ENCODE results near the gene RND1.
"Not testable (repeated sequence)": the region's sequence is repeated elsewhere in the genome, so short reads cannot be mapped to it uniquely, and the experiment has no call there.

Gene RND1

DNA sequence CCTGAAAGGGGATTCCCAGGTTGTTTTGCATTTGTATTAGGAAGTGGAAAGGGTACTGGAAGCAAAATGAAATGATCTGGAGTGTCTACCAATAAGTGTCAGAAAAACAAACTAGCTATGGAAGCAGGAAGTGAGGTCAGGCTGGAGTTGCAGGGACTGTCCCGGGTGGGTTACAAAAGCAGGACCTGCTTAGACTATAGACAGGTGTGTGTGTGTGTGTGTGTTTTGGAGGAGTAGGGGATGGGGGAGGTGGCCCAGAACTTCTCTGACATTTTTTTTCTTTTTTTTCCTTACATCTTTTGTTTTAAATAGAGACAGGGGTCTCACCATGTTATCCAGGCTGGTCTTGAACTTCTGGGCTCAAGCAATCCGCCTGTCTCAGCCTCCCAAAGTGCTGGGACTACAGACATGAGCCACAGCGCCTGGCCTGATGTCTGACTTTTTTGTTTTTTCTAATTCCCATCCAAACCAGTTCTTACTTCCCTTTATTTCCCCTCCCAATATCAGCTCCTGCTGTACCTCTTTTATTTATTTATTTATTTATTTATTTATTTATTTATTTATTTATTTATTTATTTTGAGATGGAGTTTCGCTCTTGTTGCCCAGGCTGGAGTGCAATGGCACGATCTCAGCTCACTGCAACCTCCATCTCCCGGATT lies 512 bp upstream of the RND1 start:
- DNase-seq: no peak

DNA sequence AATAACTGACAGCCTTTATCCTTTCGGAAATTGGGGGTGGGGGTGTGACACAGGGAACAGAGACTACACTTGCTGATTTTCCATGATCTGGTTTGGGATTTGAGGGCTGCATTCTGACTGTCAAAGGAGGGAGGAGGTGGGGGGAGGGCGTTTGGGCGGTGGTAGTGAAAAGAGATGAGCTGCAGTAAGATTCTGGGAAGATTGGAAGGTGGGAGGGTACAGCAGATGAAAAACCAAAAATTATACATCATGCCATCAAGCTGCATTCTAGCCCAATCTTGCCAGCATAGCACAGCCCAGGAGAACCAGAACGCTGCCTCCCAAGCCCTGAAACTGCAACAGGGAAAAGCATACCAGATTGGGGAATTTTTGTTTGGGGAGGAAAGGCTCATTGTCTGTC lies 2.4 kb downstream of the RND1 start:
- no peak for DNase-seq

DNA sequence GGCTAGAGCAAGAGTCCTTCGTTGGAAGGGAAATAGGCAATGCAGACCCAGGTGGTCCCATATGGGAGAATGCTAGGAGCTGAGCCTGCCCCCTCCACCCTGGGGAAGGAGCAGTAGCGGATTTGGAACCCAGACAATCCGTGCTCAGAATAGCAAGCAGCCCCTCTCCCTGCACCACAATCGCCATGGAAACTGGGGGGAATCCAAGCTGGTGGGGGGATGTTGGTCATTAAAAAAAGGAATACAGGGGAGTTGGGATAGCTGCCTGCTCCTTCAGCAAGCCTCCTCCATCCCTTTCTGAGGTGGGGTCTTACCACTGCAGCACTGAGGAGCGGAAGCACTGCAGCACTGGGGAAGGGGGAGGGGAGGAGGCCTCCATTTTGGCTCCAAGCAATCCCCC lies 2.9 kb downstream of the RND1 start:
- no peak for DNase-seq

DNA sequence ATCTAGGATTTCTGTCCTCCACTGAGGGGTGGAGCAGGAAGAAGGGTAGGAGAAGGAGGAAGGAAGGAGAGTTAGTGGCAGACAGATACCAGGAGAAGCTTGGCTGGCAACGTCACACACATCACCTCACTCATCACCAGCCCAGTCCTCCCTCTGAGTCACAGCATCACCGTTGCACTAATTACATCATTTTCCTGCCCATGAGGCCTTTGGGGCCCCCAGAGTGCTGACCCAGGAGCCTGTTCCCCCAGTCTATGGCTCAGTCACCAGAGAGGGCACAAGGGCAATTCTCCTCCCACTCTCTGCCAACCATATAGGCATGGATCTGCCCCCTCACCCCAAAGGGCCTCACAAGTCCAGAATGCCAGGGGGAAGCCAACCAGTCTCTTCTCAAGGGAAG lies 4.6 kb downstream of the RND1 start:
- DNase-seq: no peak

DNA sequence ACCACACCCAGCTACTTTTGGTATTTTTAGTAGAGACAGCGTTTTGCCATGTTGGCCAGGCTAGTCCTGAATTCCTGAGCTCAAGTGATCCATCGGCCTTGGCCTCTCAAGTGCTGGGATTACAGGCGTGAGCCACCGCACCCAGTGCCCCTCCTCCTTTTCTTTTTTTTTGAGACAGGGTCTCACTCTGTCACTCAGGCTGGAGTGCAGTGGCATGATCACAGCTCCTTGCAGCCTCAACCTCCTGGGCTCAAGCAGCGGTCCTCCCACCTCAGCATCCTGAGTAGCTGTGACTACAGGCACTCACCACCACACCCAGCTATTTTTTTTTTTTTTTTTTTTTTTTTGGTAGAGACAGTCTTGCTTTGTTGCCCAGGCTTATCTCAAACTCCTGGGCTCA lies 5.4 kb downstream of the RND1 start:
- not testable (repeated sequence) for DNase-seq

DNA sequence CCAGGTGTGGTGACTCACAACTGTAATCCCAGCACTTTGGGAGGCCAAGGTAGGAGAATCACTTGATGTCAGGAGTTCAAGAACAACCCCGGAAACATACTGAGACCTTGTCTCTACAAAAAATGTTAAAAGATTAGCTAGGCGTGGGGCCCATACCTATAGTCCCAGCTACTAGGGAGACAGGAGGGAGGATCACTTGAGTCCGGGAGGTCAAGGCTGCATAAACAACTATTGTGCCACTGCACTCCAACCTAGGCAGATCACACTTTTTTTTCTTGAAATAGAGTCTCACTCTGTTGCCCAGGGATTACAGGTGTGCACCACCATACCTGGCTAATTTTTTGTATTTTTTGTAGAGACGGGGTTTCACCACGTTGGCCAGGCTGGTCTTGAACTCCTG lies 6.1 kb downstream of the RND1 start:
- no peak for DNase-seq

DNA sequence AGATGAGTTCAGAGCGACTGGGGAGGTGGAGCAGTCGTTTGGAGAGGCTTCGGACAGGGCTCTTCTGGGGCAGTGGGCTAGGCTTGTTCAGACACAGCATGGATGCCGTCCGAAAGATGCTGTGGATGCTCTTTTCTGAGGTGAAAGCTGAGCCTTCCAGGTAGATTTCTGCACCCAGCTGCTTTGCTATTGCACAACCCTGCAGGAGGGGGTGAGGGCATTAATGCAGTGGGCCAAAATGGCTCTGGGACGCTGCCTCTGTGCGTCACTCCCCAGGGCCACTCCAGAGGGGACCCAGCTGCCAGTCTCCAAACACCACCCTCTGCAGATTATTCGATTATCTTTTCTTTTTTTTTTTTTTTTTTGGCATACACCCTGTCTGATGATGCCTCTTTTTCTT lies 7.6 kb downstream of the RND1 start:
- DNase-seq: no peak

DNA sequence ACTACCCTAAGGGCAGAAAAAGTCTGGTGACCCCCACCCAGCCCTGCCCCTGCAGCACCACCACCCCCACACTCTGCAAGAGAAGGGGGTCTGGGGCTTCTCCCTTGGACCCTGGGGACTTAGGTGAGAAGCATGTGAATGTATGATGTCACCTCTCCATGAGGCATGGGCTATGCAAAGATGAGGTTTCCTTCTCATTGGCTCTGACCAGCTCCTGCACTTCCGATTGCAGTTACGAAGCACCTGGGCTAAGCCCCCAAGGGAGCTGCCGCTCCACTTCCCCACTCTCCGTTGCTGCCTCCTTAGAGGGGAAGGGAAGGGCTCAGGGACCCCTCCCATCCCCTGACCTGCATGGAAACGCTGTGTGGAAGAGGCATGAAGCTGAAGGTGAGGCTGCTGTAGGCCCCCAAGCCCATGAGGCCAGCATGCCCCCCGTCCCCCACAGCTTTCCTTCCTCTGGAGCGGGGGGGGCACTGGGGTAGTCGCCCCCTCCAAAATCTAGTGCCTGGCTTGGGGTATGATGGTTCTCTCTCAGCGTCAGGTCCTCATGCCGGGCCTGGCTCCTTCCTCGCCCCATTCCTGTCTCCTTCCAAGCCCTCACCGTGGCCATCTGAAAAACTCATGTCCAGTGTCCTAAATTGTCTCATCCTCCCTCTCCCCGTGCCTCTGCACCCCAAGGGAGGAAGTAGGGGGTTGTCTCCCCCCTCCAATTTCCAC lies 8.2 kb downstream of the RND1 start:
- no peak for DNase-seq

DNA sequence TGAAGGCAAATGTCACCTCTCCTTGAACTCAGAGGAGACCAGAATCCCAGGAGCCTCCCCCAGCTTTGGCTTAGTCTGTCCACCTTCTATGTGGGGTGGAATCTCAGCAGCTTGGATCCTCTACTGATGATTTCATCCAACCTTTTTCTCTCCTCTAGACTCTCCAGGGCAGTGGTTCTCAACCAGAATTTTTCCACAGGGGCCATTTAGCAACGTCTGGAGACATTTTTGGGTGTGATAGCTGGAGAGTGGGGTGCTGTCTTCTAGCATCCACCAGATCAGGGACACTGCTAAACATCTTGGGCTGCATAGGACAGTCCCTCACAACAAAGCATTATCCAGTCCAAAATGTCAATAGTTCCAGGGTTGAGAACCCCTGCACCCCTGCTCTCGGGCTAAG lies 9.3 kb downstream of the RND1 start:
- no peak for DNase-seq

DNA sequence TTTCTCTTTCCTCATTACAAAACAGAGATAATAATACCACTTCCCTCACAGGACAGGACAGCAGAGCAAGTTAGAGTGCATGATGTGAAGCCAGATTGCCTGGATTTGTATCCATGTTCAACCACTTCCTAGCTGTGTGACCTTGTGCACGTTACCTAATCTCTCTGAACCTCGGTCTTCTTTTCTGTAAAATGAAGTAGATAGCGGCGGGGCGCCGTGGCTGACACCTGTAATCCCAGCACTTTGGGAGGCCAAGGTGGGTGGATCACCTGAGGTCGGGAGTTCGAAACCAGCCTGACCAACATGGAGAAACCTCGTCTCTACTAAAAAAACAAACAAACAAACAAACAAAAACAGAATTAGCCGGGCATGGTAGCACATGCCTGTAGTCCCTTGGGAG lies 10.7 kb downstream of the RND1 start:
- DNase-seq: not testable (repeated sequence)

DNA sequence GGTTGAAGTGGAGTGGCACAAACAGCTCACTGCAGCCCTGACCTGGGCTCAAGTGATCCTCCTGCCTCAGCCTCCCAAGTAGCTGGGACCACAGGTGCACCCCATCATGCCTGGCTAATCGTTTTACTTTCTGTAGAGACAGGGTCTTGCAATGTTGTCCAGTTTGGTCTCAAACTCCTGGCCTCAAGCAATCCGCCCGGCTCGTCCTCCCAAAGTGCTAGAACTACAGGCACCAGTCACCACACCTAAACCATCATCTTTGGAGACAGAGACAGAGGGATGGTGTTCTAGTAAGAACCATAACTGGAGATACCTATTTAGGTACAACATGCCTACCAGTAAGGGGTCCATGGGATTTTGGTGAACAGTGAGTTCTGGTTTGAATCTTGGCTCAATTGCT lies 11.2 kb downstream of the RND1 start:
- DNase-seq: no peak

DNA sequence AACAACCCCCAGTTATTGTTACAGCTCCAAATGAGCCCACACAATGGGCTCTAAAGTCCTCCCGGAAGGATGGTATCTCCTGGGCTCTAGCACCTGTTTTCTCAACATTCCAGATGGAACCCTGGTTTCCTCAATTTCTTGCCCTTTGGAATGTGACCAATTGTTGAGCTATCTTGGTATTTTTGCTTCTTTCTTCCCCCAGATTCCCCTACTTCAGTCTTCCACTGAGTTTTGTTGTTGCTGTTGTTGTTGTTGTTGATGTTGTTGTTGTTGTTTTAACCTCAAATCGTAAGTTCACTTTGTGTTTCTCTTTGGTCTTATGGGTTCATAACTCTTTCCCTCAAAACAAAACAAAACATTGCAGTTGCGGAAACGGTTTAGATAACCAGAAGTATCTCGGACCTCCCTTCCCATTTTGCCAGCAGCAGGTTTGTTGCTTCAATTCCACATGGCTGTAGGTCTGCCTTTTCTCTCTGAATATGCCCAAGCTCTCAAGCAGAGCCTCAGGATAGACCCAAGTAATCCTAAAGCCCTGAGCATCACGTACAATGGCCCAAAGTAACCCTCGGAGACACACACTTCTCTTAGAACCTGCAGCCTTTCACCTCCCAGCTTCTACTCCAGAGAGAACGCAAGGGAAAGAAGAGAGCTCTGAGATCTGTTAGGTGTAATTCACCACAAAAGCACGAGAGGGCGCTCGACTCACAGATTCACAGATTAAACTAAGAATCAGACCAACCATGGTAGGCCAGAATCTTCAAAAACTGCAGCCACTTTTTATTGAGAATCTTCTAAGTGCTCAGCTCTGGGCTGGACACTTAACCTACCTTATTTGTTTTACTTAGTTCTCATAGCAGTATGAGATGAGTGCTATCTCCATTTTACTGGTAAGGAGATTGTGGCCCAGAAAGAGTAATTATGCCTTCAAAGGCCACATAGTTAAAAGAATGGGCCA lies 12.7 kb downstream of the RND1 start:
- DNase-seq: peak; percentile 92 to 93

DNA sequence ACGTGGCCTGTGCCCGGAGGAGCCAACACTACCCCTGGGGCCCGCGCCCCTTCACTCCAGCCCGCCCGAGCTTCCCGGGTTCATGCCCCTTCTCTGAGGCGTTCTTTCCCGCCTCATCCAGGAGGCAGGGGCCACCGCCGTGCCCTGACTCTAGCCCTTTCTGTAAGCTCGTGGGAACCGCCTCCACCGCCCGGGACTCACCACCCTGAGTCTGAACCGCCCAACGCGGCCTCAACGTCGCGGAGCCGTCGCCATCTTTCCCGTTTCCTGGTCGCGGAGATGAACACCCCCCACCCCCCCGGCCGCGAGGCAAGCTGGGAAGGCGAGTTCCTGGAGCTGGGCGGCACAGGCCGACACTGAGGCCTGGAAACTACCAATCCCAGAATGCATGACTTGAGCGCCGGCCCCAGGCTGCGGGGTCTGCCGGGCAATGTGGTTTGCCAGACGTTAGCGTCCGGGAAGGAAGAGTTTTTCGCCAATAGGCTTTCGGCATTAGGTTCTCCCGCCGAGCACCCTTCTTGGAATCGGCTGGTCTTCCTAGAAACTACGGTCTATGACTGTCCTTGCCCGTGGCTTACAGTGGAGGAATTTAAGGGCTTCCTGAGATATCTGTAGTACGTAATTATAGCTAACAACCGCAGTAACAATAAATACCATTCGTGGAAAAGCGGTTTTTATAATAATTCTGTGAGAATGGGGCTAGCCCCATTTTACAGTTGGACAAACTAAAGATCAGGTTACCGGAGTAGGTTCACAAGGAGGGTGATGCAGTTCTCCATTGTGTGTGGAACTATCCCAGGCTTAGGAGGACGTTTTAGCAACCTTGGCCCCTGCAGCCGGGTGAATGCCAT lies 13.6 kb downstream of the RND1 start, which contains the start of gene DDX23:
TSS of gene DDX23 (minus strand) at position 281 of the 851 bp plus-strand sequence. CDS start 6,381 bp downstream, outside the sequence.
- DNase-seq: peak; percentile 93

DNA sequence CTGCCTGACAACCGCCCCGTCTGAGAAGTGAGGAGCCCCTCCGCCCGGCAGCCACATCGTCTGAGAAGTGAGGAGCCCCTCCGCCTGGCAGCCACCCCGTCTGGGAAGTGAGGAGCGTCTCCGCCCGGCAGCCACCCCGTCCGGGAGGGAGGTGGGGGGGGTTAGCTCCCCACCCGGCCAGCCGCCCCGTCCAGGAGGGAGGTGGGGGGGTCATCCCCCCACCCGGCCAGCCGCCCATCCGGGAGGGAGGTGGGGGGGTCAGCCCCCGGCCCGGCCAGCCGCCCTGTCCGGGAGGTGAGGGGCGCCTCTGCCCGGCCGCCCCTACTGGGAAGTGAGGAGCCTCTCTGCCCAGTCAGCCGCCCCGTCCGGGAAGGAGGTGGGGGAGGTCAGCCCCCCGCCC lies 23.6 kb downstream of the RND1 start:
- DNase-seq: not testable (repeated sequence)

DNA sequence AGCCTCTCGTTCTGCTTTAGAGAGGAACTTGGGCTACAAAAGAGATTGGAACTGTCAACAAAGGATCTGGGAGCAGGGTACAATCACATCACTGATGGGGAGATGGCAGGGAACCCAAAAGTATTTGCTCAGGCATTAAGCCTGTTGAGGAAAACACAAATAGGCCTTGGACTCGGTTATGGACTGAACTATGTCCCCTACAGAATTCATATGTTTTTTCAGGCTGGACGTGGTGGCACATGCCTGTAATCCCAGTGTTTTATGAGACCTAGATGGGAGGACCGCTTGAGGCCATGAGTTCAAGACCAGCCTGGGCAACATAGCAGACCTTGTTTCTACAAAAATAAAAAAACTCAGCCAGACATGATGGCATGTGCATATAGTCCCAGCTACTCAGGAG lies 27.6 kb downstream of the RND1 start:
- no peak for DNase-seq

DNA sequence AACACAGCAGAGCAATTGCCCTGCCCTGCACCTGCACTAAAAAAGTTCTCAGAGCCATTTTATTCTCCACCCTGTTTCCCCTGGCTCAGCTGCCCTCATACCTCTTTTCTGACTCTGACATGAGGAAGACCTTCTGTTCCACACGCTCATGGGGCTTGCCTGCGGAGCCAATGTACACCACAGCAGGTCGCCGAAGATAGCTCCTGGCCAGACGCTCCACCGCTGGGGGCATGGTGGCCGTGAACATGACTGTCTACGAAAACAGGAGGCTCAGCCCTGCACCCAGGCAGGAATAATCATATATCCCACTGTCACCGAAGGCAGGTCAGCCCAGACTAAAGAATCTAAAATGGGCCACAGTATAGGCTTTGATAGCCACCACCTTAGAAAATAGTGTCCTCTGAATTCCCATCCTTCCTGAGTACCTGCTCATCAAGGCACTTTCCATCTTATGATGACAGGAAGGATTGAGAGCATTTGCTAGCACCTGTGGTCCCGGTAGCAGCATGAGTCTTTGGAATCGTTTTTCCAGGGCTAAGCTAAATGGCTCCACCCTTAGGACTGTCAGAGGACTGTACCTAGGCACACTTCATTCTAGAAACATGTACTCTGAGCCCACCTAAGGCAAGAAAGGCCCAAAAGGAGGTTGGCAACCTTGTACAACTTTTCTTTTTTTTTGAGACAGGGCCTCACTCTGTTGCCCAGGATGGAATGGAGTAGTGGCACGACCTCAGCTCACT lies 33.2 kb downstream of the RND1 start:
- DNase-seq: no peak

DNA sequence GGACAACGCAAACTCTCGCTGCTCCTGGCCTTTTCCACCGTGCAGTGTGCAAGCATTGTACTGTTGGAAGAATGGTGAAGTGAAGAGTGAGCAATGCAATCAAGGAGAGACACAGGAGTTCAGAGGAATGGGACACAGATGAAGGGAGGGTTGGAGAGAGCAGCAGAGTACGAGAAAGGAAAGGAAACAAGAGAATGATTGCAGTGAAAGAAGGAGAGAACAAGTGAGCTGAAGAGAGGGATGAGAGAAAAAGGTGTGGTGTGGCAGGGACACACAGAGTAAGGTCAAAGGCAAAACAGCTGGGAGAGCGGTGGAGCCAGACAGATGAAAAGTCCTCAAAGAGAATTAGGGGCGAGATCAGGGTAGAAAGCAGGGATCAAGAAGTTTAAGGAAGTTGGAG lies 34.4 kb downstream of the RND1 start:
- no peak for DNase-seq

DNA sequence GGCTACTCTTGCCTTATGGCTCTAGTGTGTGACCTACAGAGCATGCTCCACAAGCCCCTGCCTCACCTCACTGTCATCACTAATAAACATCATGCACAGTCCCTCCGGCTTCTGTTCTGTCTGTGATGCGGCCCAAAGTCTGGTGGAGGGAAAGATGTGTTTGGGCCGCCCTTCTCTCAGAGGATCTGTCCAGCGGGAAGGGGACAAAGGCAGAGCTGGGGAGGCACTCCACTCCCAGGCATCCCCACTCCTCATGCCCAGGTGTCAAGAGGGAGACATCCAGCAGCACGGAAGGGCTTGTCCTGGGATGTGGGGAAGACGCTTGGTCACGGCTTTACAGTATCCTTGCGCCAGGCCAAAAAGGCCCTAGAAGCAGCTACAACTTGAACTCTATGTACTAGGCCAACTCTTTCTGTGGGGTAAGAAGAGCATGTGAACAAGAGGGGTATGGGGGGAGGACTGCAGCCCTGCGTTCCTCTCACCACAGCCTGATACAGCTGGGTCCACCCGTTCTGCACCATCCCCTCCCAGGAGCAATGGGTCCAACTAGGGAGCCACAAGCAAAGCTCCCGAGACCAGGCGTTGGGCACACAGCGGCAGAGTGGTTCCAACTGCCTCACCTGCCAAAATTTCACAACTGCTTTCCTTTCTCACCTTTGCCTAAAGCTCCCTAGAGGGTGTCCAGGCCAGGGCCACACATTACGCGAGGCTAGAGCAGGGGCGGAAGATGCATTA lies 36.7 kb downstream of the RND1 start:
- DNase-seq: no peak

DNA sequence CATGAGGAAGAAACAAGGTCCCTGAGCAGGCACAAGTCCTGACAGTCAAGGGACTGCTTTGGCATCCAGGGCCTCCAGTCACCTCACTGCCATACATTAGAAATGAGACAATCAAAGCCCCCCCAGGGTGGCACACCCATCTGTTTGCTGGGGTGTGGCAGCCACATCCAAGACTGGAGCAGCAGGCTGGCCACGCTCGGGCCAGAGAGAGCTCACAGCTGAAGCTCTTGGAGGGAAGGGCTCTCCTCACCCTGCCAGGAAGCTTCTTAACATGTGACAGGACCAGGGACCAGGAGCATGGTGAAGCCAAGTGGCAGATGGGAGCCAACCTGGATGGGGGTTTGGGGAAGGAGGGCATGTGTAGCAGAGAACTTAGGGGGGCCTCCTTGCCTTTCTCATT lies 37.4 kb downstream of the RND1 start:
- no peak for DNase-seq

DNA sequence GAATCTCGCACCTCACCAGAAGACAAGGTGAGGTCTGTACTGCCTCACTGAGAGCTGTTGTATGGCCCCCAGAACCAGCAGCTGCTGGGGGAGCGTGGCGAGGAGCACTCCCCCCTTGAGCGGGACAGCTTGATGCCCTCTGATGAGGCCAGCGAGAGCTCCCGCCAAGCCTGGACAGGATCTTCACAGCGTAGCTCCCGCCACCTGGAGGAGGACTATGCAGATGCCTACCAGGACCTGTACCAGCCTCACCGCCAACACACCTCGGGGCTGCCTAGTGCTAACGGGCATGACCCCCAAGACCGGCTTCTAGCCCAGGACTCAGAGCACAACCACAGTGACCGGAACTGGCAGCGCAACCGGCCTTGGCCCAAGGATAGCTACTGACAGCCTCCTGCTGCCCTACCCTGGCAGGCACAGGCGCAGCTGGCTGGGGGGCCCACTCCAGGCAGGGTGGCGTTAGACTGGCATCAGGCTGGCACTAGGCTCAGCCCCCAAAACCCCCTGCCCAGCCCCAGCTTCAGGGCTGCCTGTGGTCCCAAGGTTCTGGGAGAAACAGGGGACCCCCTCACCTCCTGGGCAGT lies 38.1 kb downstream of the RND1 start:
- DNase-seq: no peak

DNA sequence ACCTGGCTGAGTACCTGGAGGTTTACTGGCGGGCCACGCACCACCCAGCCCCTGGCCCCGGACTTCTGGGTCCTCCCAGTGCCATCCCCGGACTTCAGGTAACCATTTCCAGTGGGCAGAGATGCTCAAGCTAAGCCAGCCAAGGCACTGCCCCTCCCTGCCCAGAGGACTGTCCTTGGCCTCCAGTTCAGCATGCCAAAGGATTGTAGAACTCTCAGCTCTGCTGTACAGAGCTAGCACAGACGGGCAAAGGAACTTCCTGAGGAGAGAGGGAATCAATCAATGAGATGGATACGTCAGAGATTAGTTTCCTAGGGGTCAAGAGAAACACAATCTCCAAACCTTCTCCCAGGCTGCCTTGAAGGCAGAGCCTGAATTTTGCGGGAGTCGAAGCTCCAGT lies 38.6 kb downstream of the RND1 start:
- DNase-seq: no peak
